Subcutaneous adipose tissue (tissue), 4 donors: ENCODE measurements around the gene CHST2. TPM values are rescaled to one million over a fixed set of nuclear protein-coding genes. Genes with fewer than 3 reads are reported as not detected.

Experiments used
- CTCF ChIP-seq: fragments of 450-650 bp; IDR thresholded peaks from one replicate; pipeline ENCODE4 v1.5.1; 2016; ENCODE audit warnings: low read depth, mild to moderate bottlenecking, control low read depth, antibody characterized with exemption, moderate library complexity
- total RNA-seq, 4 donors: library from RNA; depleted of rRNA; stranded (reverse); fragments of >200 nt; gene quantifications; one replicate each; pipeline ENCODE4 v1.1.0, GENCODE V29; 2016

The CHST2 gene
- total RNA-seq, 4 donors from 2014 or later: 3.5 to 12.9 (median 8.1) TPM

GRCh38 chr3:143166376-143166775 is 46.8 kb downstream of the CHST2 start:
- TF ChIP-seq CTCF: no peak

GRCh38 chr3:143167969-143168854 is 48.6 kb downstream of the CHST2 start:
- no peak for TF ChIP-seq CTCF

- TF ChIP-seq CTCF: no peak
These were observed 49.3 kb downstream of the CHST2 start for GRCh38 chr3:143168855-143169192.

- TF ChIP-seq CTCF: no peak
These were observed 50.5 kb downstream of the CHST2 start for GRCh38 chr3:143170074-143170473.

- no peak for TF ChIP-seq CTCF
These were observed 51.1 kb downstream of the CHST2 start for GRCh38 chr3:143170676-143171075.

- TF ChIP-seq CTCF: no peak
These were observed 51.8 kb downstream of the CHST2 start for GRCh38 chr3:143171141-143171980.
